Posterior cingulate gyrus (tissue), 11 donors: ENCODE results near the gene KCNH2.
A peak's percentile ranks its signal among the peaks of the same experiment; 100 is the strongest.

Source experiments
- DNase-seq, 10 donors: peaks; one replicate each; pipeline versions ENCODE4 v3.0.0 to v3.0.0-alpha.2; 2020 to 2021; ENCODE audit warnings: mixed read lengths in 3 of 10
- intact Hi-C: fragments of 100-400 bp; cut with DNase I; formaldehyde crosslinking; loops from one replicate; pipeline ENCODE4 v1.15.1; 2023

The KCNH2 gene

DNA sequence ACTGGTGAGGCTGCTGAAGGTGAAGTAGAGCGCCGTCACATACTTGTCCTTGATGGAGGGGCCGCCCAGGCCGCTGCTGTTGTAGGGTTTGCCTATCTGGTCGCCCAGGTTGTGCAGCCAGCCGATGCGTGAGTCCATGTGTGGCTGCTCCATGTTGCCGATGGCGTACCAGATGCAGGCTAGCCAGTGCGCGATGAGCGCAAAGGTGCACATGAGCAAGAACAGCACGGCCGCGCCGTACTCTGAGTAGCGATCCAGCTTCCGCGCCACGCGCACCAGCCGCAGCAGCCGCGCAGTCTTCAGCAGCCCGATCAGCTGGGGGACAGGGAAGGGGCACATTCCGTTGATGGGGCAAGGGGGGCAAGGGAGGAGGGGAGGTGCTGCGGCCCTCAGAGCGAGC is 26.6 kb downstream of the KCNH2 start:
- intact Hi-C loops, result loop anchor here (10.0 kb wide), 1 partner anchor 47 kb away; no protein-coding TSS in a partner anchor
- DNase-seq, result peak in 4 of 10 donors; percentile 22 to 75 (median 60)

DNA sequence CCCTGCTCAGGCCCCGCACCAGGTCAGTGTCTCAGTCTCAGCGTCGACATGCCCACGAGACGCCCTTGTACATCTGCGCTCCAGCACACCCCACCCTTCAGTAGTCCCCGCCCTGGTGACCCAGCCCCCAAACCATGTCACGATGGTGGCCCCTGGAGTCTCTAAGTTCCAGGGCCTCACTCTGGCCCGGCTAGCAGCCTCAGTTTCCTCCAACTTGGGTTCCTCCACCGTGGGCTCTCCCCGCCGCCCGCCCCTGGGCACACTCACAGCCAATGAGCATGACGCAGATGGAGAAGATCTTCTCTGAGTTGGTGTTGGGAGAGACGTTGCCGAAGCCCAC is 27.0 kb downstream of the KCNH2 start:
- DNase-seq, result peak in 2 of 10 donors; percentile 62 to 66
- intact Hi-C loops, result loop anchor here (10.0 kb wide), 1 partner anchor 46 kb away; no protein-coding TSS in a partner anchor

DNA sequence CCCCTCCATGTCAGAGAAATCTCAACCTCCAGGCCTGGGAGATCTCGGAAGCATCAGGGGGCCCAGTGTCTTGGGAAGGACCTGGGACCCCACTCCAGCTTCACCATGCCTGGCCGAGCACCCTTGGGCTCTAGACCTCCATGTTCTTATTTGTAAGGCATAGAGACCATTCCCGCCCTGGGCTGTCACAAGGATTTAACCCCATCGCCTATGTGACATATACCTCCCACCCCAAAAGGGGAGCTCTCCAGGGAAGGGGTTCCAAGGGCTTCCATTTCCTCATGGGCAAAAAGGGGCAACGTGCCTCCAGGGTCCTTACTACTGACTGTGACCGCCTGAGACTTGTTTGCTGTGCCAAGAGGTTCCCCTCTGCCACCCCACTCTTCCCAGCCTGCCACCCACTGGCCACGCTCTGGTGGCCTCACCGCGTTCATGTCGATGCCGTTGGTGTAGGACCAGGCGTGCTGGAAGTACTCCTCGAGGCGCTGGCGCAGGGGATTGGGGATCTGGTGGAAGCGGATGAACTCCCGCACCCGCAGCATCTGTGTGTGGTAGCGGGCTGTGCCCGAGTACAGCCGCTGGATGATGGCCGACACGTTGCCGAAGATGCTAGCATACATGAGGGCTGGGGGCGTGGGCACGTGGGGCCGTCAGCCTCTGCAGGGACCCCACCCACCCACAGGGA is 27.5 kb downstream of the KCNH2 start:
- intact Hi-C loops, result loop anchor here (10.0 kb wide), 1 partner anchor 46 kb away; no protein-coding TSS in a partner anchor
- peak in 4 of 10 donors; percentile 19 to 66 (median 53) for DNase-seq

DNA sequence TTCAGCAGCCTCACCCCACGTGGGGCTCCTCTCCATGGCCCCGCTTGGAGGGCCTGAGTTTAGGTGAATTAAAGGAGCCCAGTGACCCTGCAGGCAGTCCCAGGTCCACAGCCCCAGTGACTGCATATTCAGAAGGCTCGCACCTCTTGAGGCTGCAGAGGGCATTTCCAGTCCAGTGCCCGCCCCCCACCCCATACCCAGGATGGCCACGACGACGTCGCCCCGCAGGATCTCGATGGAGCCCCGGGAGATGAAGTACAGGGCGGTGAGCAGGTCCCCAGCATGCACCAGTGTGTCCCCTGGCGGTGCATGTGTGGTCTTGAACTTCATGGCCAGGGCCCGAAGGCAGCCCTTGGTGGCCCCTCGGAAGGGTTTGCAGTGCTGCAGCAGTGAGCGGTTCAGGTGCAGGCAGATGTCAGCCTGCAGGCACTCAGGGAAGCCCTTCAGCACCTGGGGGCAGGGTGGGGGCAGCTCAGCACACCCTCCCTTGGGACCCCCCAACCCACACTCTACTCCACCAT is 28.1 kb downstream of the KCNH2 start:
- intact Hi-C loops, result loop anchor here (10.0 kb wide), 1 partner anchor 45 kb away; no protein-coding TSS in a partner anchor

DNA sequence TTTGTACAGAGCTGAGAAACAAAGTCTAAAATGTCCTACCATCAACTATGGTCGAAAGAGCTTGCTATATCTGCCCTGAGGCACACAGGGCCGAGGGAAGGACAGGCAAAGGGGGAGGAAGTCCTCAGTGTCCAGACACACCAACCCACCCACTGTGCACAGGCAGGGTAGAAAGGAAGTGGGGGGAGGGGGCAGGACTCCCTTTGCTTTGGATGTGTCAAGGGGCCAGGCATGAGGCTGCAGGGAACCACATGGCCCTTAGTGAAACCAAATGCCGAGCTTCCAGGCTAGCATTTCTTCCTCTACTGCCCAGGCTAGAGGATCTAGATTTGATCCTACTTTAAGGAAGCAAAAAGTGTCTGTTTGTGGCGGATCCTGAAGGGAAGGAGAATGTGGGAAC is 28.6 kb downstream of the KCNH2 start:
- peak in 7 of 10 donors; percentile 3 to 41 (median 12) for DNase-seq
- intact Hi-C loops, result no loop called here

More for the DNA sequence above, 28.1 kb downstream of the KCNH2 start:
- DNase-seq, result peak in 7 of 10 donors; percentile 1 to 57 (median 8)

DNA sequence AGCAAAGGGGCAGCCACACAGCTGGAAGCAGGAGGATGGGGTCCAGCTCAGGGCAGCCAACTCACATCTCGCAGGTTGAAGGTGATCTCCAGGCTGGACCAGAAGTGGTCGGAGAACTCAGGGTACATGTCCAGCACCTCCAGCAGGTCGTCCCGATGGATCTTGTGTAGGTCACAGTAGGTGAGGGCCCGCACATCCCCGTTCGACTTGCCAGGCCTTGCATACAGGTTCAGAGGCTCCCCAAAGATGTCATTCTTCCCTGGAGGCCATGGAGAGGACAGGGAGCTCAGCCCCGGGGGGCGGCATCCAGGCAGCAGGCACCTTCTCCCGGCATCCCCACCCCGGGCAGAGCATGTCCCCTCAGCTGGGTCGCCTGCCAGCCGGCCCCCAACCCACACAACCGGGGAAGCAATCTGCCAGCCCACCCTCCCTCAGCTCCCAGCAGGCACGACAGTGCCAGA is 29.3 kb downstream of the KCNH2 start:
- intact Hi-C loops, result no loop called here
- DNase-seq, result peak in 5 of 10 donors; percentile 6 to 75 (median 40)

DNA sequence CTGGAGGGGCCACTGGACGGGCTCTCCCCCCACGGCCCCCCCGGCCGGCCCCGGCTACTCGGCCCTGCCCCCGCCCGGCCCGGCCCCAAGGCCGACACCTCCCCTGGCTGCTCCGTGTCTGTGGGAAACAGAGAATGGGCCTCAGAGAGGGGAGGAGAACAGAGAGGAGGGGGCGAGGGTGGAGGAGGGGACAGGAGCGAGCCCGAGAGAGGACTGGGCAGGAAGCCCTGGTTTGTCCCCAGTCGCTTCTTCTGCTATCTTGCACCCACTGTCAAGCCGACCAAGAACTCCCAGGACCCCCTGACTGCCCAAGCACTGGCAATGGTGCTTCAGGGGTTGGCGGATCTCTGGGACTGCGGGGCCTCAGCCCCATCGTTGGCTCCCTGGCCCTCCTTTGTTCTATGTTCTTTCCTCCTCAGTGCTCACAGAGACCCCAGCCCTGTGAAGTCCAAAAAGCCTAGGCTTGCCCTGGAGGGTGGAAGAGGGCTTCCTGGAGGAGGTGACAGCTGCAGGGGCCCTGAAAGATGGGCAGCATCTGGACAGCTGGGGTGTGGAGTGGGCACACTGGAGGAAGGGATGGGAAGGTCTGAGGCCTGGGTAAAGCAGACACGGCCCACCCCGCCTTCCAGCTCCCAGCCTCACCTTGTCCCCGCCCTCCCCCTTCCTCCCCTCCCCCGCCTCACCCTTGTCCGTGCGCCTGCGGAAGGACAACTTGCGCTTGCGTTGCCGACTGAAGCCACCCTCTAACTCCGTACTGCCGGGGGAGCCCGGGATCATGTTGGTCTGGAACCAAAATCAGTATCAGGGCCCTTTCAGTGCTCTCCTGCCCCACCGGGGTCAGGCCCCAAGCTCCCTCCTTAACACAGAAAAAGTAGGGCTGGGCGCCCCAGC is 30.1 kb downstream of the KCNH2 start:
- intact Hi-C loops, result no loop called here
- DNase-seq, result peak in 6 of 10 donors; percentile 4 to 72 (median 25)

DNA sequence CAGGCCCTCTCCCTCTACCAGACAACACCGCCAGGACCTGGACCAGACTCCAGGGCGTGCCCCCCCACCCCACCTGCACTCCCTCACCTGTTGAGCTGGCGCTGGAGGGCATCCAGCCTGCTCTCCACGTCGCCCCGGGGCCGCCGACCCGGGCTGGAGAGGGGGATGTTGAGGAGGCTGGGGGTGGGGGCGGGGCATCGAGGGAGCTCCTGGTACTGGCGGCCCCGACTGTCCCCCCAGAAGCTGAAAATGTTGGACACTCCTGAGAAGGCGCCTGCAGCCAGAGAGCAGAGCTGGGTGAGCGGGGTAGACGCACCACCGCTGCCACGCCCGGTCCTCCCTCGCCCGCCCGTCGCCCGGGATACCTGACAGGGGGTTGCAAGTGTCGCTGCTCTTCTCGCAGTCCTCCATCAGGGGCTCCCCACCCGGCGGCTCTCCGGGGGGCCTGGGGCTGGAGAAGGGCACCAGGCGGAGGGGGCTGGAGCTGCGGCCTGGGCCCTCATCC is 30.8 kb downstream of the KCNH2 start:
- intact Hi-C loops, result no loop called here
- DNase-seq, result peak in 5 of 10 donors; percentile 9 to 67 (median 39)

DNA sequence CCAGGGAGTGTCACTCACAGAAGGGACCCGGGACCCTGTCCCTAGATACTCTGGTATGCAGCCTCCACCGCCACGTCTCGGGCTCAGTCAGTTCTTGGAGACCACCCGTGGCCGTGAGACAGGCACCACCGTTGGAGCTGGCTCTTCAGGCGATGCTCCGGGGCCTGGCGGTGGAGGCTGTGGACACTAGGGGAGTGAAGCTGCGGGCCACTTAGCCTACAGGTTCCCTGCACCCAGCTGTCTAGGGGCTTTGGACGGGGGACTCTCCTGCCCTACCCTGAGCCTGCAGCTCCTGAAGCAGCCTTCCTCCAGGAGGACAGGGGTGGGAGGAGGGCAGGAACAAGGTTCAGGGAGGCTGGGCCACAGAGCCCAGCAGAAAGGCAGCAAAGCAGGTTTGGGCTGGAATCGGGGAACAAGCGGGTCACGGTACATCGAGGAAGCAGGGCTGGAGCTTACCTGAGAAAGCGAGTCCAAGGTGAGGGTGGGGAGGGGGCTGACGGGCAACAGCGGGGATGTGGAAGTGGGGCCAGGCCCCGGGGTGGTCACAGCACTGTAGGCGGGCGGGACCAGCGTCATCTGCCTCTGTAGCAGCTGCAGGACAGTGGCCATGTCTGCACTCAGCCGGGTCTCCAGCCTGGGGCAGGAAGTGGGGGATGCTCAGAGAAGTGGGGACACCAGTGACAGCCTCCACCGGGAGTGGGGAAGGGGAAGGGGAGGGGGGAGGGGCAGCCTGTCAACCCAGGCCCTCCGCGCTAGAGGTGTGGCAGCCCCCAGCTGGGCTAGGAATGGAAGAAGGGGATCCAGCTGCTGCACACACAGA is 31.5 kb downstream of the KCNH2 start:
- DNase-seq, result peak in 5 of 10 donors; percentile 13 to 85 (median 68)

DNA sequence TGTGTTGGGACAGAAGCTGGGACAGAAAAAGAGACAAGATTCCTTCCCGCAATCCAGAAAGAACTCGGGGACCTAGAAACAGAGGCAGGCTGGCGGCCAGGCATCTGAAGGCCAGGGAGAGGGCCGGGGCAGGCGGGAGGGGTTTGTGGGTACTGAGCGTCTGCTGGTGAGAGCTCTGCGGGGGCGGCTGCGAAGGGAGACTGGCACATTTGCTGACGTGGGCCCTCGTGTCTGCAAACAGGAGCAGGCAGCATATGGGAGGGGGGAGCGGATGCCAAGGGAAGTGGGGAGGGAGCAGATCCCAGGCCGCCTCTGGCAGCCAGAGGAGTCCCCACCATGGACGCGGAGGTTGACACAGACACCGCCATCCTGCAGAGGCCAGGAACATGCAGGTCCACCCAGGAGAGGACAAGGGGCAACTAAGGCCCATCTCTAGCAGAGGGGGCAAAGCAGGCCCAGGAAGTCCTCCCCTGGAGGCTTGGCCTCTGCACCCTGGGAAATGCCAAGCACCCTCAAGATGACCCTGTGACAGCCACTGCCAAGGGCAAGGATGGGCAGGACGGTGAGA is 32.2 kb downstream of the KCNH2 start:
- intact Hi-C loops, result no loop called here
- peak; percentile 48 to 98 (median 80) for DNase-seq

More for the DNA sequence above, 31.5 kb downstream of the KCNH2 start:
- intact Hi-C loops, result no loop called here

DNA sequence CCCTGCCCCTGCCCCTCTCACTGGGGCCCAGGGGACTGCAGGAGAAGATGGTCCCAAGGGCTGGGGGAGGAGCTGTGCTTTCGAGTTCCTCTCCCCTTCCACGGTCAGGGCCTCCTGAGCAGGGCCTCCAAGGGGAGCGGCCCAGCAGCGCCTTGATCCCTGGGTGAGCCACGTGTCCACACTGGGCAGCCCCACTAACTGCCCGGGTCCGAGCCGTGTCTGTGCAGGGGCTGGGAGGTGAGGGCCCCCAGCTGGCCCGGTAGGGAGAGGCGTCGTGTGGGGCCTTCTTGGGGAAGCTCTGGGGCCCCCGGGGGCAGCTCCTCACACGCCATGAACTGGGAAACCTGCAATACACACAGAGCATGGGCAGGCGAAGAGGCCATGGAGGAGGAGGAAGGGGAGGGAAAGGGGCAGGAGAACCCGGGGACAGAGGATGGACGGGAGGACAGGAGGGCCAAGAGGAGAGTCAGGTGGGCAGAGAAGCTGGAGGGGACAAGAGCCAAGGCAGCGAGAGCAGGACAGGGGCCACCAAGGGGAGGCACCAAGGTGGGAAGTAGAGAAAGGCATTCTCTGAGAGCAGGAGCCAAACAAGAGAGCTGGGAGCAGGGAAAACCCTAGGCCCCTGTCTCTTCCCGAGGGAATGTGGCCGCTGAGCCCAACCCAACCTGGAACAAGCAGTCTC is 32.8 kb downstream of the KCNH2 start:
- DNase-seq, result peak in 4 of 10 donors; percentile 13 to 79 (median 40)

DNA sequence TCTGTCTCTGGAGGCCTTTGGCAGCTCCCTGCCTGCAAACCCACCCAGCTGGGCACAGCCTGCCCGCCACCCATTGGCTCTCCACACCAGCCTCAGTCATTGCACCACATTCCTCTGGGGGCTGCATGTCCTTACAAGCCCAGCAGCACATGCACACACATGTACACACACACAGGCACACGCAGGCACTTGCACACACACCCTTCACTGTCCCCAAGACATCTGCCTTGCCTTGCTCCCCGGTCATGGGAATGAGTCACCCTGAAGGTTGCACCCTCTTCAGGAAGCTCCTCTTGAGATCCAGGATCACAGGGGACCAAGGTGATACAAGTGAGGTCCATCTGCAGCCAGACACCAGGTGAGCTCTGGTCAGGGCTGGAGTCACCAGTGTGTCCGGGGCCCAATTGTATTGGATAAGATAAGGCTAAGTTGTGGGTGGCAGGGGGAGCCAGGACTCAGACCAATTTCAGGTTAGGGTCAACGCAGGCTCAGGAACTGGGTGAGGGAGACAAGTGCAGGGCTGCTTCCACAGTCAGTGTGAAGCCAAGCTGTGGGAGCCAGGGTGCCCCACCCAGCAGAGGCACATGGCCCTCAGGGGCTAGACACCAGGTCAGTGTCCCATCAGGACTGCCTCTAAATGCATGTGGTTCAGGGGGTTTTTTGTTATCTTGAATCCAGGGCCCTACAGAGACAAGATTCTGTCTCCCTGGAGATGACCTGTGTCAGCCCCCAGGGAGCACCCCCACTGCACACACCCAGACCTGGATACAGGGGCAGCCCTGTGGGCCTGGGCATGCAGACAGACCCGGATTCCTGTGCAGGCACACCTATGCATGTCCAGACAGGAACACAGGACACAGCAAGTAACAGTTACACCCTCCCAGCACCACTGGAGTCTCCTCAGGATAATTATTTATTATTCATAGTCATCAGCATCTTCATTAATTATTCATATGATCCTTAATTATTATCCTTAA is 33.8 kb downstream of the KCNH2 start:
- DNase-seq, result peak in 5 of 10 donors; percentile 1 to 68 (median 54)
- intact Hi-C loops, result no loop called here

More for the DNA sequence above, 32.8 kb downstream of the KCNH2 start:
- intact Hi-C loops, result no loop called here

DNA sequence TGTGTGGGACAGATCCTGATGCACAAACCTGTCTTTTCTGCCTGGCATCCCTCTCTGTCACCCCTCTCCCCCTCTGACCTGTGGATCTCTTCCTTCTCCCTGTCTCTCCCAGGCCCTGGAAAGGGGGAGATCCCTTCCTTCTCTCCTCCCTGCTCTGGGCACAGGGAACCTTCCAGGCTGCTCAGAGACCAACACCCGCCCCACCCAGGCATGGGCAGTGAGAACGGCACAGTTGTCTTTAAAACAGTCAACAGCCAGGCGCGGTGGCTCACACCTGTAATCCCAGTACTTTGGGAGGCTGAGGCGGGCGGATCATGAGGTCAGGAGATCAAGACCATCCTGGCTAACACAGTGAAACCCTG is 34.7 kb downstream of the KCNH2 start:
- peak in 2 of 10 donors; percentile 9 to 60 for DNase-seq
- intact Hi-C loops, result no loop called here

DNA sequence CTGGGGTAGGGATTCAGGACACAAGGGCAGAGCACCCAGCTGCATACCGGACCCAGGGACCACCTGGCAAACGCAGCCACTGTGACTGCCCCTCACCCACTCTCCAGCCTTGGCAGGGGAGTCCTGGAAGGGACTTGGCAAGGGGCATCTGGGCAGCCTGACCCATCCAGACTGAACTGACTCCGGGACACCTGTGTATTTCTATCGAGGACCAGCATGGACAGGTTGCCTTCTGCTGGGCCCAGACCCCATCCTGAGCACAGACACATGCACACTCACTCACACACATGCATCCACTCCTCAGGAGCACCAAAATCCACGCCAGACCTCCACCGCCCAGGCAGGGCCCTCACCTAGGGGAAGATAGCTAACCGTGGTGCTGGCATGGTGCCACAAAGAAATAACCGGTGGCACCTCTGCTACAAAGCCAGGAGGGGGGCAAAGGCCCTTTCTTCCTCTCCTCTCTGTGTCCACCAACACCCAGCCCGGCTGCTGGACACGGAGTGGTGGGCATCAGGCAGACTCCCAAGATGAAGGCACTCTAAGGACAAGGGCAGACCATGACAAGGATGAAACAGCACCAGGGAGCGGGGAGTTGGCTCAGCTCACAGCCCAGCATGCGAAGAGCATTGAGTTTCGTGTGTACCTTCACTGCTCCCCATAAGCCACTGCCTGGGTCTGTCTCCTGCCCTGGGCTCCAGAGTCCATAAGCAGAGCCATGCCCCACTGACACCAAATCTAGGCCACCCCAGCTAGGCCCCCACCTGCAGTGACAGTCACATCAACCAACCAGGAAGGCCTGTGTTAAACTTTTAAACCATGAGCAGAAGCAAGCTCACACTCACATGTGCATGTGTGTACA is 35.3 kb downstream of the KCNH2 start:
- peak in 4 of 10 donors; percentile 0 to 75 (median 52) for DNase-seq
- intact Hi-C loops, result no loop called here

DNA sequence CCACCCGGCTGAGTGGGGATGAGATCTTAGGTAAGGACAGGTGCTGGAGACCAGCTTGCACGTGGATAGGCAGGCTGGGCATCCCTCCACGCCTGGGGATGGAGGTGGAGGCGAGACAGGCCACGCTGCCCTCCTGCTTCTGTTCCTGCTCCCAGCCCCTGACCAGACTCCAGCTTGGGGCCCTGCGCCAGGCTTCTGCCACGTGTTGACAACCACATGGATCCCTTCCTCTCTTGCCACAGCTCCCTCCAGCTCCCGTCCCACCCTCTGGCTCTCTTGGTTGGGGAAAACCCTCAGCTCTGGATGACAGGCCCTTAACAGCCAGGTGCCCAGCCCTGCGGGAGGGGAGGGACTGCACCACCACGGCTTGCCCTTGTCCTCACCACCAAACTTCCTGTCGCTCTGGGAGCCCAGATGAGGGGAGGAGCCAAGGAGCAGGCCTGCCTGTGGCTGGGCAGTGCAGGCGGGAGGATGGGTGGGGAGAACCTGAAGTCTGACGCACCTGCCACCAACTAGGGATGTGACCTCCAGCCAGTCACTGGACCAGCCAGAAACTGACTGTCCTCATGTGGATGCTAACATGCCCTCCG is 36.0 kb downstream of the KCNH2 start:
- intact Hi-C loops, result no loop called here
- DNase-seq, result peak in 2 of 10 donors; percentile 64 to 84

DNA sequence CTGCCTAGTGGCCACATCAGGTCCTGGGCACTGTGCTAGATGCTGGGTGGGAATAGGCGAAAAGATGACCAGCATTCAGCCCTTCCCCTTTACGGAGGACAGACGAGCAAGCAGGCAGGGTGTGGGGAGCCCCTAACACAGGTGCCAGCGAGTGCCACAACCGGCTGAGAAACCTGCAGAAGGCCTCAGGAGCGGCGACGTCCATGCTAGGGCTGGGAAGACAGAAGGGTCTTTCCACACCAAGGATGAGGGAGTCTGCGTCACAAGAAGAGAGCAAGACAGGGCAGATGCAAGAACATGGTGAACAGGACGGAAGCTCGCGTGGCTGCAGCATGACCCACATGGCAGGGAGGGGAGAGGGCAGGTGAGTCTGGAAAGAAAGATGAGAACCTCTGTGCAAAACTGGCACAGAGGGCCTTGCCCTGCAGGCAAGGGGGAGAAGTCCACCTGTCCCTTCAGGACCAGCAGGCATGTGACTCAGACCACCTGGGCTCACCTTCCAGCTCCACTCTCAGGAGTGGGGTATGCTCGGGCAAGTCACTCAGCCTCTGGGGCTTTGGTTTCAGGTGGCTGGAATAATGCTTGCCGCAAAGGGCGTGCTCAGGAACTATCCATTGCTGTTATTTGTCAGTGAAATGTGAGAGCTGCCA is 36.6 kb downstream of the KCNH2 start:
- DNase-seq, result peak in 4 of 10 donors; percentile 0 to 61 (median 50)
- intact Hi-C loops, result no loop called here
